G401 (cell line): Measurements from ENCODE around the gene GOT2. TPM values are rescaled to one million over a fixed set of nuclear protein-coding genes. Genes with fewer than 3 reads are reported as not detected.
"Not testable (repeated sequence)": the region's sequence is repeated elsewhere in the genome, so short reads cannot be mapped to it uniquely, and the experiment has no call there.

Experiments used
- DNase-seq: peaks from one replicate; pipeline ENCODE4 v3.0.0-alpha.2; 2015; ENCODE audit warnings: low spot score
- in situ Hi-C: cut with HindIII; loops from 2 replicates; pipeline ENCODE4 v1.10.0; 2016; ENCODE audit warnings: low sequenced_read_pairs, mixed read lengths
- total RNA-seq: library from RNA; depleted of rRNA; stranded (reverse); fragments of >200 nt; shearing (Covaris generic); gene quantifications from 2 replicates; pipeline ENCODE4 v1.2.3, GENCODE V29; 2014

The GOT2 gene
- total RNA-seq, 1 experiment from 2014 or later = 113 TPM

- DNase-seq = no peak
- in situ Hi-C loops = no loop called here
Observed at GRCh38 chr16:58727028-58727781, 6.9 kb downstream of the GOT2 start.

- DNase-seq = no peak
- in situ Hi-C loops = no loop called here
Observed at GRCh38 chr16:58723109-58723508, 11.0 kb downstream of the GOT2 start.

- in situ Hi-C loops = no loop called here
- DNase-seq = no peak
Observed at GRCh38 chr16:58717994-58718393, 16.1 kb downstream of the GOT2 start.

DNA sequence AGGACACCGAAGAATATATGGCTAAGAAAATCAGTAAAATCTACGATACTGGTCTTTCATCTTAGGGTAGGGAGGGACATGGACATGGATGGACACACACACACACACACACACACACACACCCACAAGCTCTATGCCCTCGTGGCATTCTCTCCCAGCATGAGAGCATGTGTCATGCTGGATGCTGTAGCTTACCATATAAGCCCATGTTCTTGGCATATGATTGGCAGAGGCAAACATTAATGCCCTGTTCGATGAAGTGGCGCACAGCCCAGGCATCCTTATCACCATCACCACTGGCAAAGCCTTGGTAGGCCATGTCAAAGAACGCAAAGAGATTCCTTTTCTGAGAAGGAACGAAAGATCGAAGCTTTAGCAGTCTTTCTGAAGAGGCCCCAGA lies 17.6 kb downstream of the GOT2 start:
- DNase-seq = no peak
- in situ Hi-C loops = no loop called here

DNA sequence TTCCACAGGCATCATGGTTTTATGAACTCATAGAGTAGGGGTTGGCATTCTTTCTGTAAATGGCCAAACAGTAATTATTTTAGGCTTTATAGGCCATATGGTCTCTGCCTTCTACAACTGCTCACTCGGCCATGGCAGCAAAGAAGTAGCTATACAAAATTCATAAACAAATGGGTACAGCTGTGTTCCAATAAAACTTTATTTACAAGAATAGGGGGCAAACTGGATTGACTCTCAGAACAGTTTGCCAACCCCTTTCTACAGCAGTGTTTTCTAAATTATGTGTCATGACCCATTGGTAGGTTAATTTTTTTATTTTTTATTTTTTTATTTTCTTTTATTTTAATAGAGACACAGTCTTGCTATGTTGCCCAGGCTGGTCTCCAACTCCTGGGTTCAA lies 20.4 kb downstream of the GOT2 start:
- in situ Hi-C loops = no loop called here
- no peak for DNase-seq

DNA sequence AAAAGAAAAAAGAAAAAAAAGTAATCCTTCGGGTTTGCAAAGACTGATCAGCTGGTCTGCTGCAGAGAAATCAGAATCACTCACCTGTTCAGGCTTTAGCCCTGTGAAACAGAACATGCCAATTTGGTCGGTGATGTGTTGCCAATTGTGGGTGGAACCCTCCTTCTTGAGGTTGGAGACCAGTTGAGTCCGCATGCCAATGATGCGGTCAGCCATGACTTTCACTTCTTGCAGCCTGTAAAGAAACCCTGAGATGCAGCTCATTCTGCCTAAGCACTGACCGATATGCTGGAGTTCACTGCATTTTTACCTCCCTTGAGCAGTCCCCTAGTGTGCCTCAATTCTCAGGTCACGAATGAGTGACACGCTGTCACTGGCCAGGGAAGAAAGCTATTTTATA lies 24.8 kb downstream of the GOT2 start:
- in situ Hi-C loops = no loop called here
- DNase-seq = no peak

DNA sequence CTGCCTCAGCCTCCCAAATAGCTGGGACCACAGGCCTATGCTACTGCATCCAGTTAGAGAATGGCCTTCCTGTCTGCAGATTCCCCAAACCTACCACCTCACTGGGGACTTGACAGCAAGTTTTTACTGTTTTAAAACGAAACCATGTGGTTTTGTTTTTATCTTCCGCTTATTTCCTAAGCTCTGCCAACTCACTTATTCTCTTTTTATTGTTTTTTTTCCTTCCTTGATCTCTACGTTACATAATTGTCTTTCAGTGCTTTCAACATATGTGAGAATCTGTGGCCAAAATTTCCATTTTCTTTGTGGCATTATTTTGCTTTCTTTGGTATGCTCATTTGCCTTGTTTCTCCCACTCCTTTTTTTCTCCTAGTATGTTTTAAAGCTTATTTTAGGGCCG lies 35.0 kb downstream of the GOT2 start:
- no peak for DNase-seq
- in situ Hi-C loops = no loop called here

DNA sequence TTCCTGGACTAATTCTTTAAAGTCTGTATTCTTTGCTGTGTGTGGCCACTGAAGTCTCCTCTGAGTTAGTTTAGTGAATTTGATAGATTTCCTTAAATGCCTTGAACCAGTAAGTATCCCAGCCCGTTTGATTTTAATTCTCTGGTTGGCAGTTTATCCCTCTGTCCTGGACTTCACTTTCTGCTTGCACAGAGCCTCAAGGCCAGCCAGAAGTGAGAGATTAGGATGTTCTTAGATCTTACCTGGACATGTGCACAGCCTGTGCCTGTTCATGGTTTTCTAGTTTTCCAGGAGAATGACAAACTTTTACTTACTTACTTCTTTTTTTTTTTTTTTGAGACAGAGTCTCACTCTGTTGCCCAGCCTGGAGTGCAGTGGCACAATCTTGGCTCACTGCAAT lies 38.7 kb downstream of the GOT2 start:
- in situ Hi-C loops = no loop called here

DNA sequence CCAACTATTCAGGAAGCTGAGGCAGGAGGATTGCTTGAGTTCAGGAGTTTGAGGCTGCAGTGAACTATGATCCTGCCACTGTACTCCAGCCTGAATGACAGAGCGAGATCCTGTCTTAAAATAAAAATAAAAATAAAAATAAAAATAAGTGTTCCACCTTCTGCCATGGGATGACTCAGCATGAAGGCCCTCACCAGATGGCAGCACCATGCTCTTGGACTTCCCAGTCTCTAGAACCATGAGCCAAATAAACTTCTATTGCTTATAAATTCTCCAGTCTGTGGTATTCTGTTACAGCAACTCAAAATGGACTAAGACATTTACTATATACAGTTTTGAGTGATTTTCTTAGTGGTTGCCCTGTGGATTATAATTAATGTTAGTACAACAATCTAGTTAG lies 41.7 kb downstream of the GOT2 start:
- DNase-seq = no peak
- in situ Hi-C loops = no loop called here

More for the DNA sequence above, 38.7 kb downstream of the GOT2 start:
- DNase-seq = no peak

GRCh38 chr16:58686985-58687706 lies 47.0 kb downstream of the GOT2 start:
- DNase-seq, in situ Hi-C loops: not testable (repeated sequence)

GRCh38 chr16:58685084-58685449 lies 49.0 kb downstream of the GOT2 start:
- in situ Hi-C loops = no loop called here
- no peak for DNase-seq

DNA sequence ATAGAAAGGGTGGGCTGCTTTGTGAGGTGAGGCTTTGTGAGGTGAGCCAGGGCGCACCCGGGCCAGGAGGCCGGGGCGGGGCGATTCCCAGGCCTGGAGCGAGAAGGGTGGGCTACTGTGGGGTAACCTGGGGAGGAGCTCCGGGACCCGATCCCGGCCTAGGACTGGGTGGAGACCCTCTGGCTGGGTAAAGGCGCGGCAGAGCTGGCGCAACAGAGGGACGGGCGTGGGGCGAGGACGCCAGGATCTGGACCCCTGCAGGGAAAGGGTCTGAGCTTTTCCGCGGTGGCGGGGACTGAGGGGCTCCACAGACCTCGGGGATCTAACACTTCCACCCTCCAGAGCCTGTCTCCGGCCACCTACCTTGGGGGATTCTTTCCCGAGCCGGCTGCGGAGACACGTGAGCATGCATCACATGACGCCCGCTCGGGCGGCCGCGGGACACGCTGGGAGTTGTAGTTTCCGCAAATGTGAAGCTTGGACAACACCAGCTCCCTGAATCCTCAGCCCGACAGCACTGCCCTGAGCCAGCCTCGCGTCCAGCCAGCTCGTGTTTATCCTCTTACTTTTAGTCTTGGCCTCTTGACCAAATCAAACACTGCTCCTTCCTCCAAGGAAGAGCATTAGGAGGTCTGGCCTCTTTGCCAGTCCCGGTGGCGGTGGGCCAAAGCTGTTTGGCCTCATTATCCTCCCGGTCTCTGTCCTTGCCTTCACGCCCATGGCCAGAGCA lies 49.6 kb downstream of the GOT2 start, which contains the start of gene SLC38A7:
SLC38A7 (minus strand) TSS at position 417 of the 730 bp plus-strand sequence. CDS start 4,644 bp downstream, outside the sequence.
- DNase-seq = peak; percentile 92
- in situ Hi-C loops = no loop called here

DNA sequence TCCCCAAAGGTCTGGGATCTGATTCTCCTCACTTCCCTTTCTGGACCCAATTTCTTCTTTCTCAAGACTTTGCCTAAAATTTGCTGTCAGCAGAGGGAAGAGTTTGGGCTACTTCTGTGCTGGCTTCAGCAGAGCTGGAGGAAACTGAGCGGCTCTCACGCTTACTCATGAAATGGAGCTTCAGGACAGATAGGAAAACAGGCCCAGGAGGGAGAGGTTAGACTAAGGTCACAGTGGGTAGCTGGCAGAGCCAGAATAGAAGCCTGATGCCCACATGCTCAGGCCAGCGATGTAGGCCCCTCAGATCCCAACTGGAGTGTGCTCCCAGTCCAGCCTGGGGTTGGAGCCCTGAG lies 50.1 kb downstream of the GOT2 start:
- in situ Hi-C loops = no loop called here
- peak; percentile 14 for DNase-seq

GRCh38 chr16:58679763-58680162 lies 54.4 kb downstream of the GOT2 start:
- in situ Hi-C loops = no loop called here
- no peak for DNase-seq

- DNase-seq = peak; percentile 66
- in situ Hi-C loops = no loop called here
Observed at GRCh38 chr16:58678716-58679115, 55.4 kb downstream of the GOT2 start.

- in situ Hi-C loops = no loop called here
- DNase-seq = no peak
Observed at GRCh38 chr16:58678269-58678668, 55.8 kb downstream of the GOT2 start.

- DNase-seq = no peak
Observed at GRCh38 chr16:58670946-58671583, 63.1 kb downstream of the GOT2 start.

DNA sequence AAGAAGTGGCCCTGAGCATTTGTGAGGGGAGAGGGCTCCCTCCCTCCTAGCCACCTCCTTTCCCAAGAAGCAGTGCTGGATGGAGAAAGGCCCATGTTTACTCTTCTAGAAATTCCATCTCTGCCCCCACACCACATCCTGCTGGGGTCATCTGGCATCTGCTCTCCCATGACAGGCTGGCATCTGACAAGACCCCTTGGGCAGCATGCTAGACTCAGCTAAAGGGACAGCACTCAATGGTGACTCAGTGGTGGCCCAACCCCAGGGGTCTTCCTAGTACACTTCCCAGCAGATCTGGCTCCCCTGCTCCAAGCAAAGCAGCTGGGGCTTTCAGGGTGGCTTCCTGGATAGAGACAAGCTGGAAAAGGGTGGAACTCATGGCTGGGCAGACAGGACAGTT lies 63.9 kb downstream of the GOT2 start:
- in situ Hi-C loops = no loop called here
- no peak for DNase-seq

More at GRCh38 chr16:58670946-58671583, 63.1 kb downstream of the GOT2 start:
- in situ Hi-C loops = no loop called here

DNA sequence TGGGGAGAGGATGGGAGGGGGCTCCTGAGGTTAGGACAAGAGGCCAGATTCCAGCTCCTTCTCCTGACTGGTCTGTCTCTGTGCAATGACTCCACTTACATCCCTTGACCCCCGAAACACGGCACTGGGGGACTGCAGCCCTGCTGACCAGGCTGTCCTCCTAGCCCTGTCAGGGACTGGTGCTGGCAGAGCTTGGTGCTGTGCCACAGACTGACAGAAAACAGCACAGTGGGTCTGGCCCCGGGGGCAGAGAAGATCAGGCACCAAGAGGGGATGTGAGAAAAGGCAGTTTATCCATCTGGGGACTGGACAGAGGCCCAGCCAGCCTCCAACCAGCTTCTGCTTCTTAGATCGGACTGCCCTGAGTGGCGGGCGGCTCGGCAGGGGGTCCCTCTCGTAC lies 68.9 kb downstream of the GOT2 start:
- in situ Hi-C loops = no loop called here
- DNase-seq = no peak
